Endodermal cell (in vitro differentiated cells): ENCODE results near the gene POU2F3. TPM values are rescaled to one million over a fixed set of nuclear protein-coding genes. Genes with fewer than 3 reads are reported as not detected.

Experiments used
- DNase-seq: peaks from one replicate; pipeline ENCODE4 v3.0.0-alpha.2; 2017
- H3K27ac ChIP-seq: 2 replicates; pipeline ENCODE4 v1.5.1; 2013; ENCODE audit warnings: mild to moderate bottlenecking, low read depth, low read length, moderate library complexity
- H3K27me3 ChIP-seq: 2 replicates; pipeline ENCODE4 v1.6.1; 2013; ENCODE audit warnings: mild to moderate bottlenecking, low read length, moderate library complexity; ENCODE audit not compliant: insufficient read depth, control insufficient read depth, poor library complexity, severe bottlenecking
- H3K36me3 ChIP-seq: 2 replicates; pipeline ENCODE4 v1.7.0; 2013; ENCODE audit warnings: mild to moderate bottlenecking, low read length, moderate library complexity; ENCODE audit not compliant: control insufficient read depth, insufficient read depth
- H3K4me1 ChIP-seq: one replicate; pipeline ENCODE4 v1.7.0; 2013; ENCODE audit warnings: low read length; ENCODE audit not compliant: control insufficient read depth, insufficient read depth
- H3K4me3 ChIP-seq: 2 replicates; pipeline ENCODE4 v1.5.1; 2013; ENCODE audit warnings: mild to moderate bottlenecking, low read length, moderate library complexity
- H3K9ac ChIP-seq: 2 replicates; pipeline ENCODE4 v1.6.1; 2013; ENCODE audit warnings: mild to moderate bottlenecking, low read length, moderate library complexity; ENCODE audit not compliant: poor library complexity, severe bottlenecking; ENCODE audit errors: extremely low read depth
- H3K9me3 ChIP-seq: 2 replicates; pipeline ENCODE4 v1.6.1; 2013; ENCODE audit warnings: mild to moderate bottlenecking, low read length, moderate library complexity; ENCODE audit not compliant: control insufficient read depth
- H3K27ac Mint-ChIP-seq: 2 replicates; pipeline ENCODE4 v1.8.0; 2020; ENCODE audit warnings: mixed read lengths
- H3K27me3 Mint-ChIP-seq: 2 replicates; pipeline ENCODE4 v1.8.0; 2021; ENCODE audit warnings: mild to moderate bottlenecking, mixed read lengths; ENCODE audit not compliant: insufficient read depth
- H3K36me3 Mint-ChIP-seq: 2 replicates; pipeline ENCODE4 v1.8.0; 2020; ENCODE audit warnings: low read depth, mixed read lengths
- H3K4me1 Mint-ChIP-seq: 2 replicates; pipeline ENCODE4 v1.8.0; 2020; ENCODE audit warnings: mixed read lengths
- H3K4me3 Mint-ChIP-seq: 2 replicates; pipeline ENCODE4 v1.8.0; 2020; ENCODE audit warnings: mild to moderate bottlenecking, moderate library complexity, mixed read lengths
- H3K9me3 Mint-ChIP-seq: 2 replicates; pipeline ENCODE4 v1.8.0; 2020; ENCODE audit warnings: mild to moderate bottlenecking, mixed read lengths
- WGBS, 2 experiments: methylation state at CpG; one replicate each; pipeline versions ENCODE4 v1.1.5 to v1.1.7; 2013; ENCODE audit warnings: missing lambda C conversion rate in 2 of 2, mixed read lengths in 1 of 2; ENCODE audit not compliant: insufficient coverage in 1 of 2, insufficient read length in 1 of 2; 5-methylcytosine and 5-hydroxymethylcytosine counted together
- total RNA-seq, 2 donors: library from RNA; stranded (reverse); fragmentation: NEBNext Ultra II Directional in 1 of 2; extraction: Animal tissue kit (Norgen Biotek cat#: 25700) in 1 of 2; gene quantifications; 2 replicates in 1 of 2; 3 replicates in 1 of 2; pipeline ENCODE4 v1.2.1, GENCODE V29; 2021
- TF ChIP-seq, protein P1 (sequence below): fragments of 200-600 bp; sonication (generic); conservative IDR thresholded peaks from 2 replicates; pipeline ENCODE4 v1.5.0; 2021; ENCODE audit warnings: antibody characterized with exemption, mild to moderate bottlenecking

POU2F3 gene
- total RNA-seq, 2 donors from 2014 or later, result 0.46 TPM; not detected in 1

DNA sequence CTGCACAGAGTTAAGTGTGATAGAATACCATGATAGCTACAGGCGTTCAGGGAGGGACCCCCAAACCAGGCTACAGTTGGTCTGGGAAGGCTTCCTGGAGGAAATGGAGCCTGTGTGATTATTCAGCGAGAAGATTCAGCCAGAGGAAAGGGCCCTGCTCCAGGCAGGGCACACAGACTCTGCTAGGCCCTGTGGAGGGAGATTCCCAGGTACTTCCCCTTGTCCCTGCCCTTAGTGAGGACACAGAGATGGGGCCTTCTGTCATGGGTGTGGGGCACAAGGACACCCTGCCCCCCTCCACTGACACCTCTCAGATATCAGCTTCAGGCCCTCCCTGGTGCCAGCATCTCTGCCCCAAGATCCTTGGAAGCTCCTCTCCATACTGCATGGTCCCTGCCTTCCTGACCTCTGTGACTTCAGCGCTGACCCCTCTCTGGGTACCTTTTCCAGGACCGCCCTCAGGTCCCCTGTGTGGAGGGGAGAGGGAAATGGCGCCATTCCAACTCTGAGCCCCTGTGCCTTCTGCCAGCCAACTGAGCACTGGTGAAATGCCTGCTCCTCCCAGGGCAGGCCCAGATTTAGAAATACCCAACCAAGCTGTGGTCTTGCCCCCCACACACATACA lies 12.6 kb upstream of the POU2F3 start:
- peaks cover 19% of the 10 kb centered on the region for H3K27me3 ChIP-seq

DNA sequence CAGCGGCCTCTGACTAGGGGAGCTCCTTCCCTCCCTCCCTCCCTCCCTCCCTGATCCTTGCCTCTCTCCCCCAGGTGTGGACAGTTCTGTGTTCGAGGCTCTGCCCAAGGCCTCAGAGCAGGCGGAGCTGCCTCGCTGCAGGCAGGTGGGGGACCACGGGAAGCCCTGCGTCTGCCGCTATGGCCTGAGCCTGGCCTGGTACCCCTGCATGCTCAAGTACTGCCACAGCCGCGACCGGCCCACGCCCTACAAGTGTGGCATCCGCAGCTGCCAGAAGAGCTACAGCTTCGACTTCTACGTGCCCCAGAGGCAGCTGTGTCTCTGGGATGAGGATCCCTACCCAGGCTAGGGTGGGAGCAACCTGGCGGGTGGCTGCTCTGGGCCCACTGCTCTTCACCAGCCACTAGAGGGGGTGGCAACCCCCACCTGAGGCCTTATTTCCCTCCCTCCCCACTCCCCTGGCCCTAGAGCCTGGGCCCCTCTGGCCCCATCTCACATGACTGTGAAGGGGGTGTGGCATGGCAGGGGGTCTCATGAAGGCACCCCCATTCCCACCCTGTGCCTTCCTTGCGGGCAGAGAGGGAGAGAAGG lies 11.1 kb upstream of the POU2F3 start:
- no peaks in the 10 kb centered on the region for H3K36me3 Mint-ChIP-seq
- H3K9ac ChIP-seq, result no peak overlapping the region
- no peaks in the 10 kb centered on the region for H3K9me3 ChIP-seq
- H3K4me3 Mint-ChIP-seq, result no peak overlapping the region
- no peak overlapping the region for H3K27ac ChIP-seq
- H3K4me3 ChIP-seq, result no peak overlapping the region
- no peak overlapping the region for H3K27ac Mint-ChIP-seq
- H3K4me1 Mint-ChIP-seq, result peaks cover 3% of the 10 kb centered on the region
- H3K27me3 Mint-ChIP-seq, result peaks cover 33% of the 10 kb centered on the region
- no peaks in the 10 kb centered on the region for H3K4me1 ChIP-seq
- peaks cover 11% of the 10 kb centered on the region for H3K27me3 ChIP-seq
- DNase-seq, result peak; percentile 72
- TF ChIP-seq, protein P1, sequence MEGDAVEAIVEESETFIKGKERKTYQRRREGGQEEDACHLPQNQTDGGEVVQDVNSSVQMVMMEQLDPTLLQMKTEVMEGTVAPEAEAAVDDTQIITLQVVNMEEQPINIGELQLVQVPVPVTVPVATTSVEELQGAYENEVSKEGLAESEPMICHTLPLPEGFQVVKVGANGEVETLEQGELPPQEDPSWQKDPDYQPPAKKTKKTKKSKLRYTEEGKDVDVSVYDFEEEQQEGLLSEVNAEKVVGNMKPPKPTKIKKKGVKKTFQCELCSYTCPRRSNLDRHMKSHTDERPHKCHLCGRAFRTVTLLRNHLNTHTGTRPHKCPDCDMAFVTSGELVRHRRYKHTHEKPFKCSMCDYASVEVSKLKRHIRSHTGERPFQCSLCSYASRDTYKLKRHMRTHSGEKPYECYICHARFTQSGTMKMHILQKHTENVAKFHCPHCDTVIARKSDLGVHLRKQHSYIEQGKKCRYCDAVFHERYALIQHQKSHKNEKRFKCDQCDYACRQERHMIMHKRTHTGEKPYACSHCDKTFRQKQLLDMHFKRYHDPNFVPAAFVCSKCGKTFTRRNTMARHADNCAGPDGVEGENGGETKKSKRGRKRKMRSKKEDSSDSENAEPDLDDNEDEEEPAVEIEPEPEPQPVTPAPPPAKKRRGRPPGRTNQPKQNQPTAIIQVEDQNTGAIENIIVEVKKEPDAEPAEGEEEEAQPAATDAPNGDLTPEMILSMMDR, result peak; percentile 71
- WGBS, 2 experiments, result 84% methylated on average over 10 to 15 of the region's 16 CpGs
- no peaks in the 10 kb centered on the region for H3K9me3 Mint-ChIP-seq
- H3K36me3 ChIP-seq, result no peaks in the 10 kb centered on the region

More for the DNA sequence above, 12.6 kb upstream of the POU2F3 start:
- H3K27ac Mint-ChIP-seq, result no peak overlapping the region
- Histone ChIP-seq H3K36me3 (no peaks in the 10 kb centered on the region), H3K9me3 (no peaks in the 10 kb centered on the region), H3K9ac (no peak overlapping the region), H3K4me3 (no peak overlapping the region), H3K4me1 (no peaks in the 10 kb centered on the region), H3K27ac (no peak overlapping the region)
- H3K36me3 Mint-ChIP-seq, result no peaks in the 10 kb centered on the region
- no peak for DNase-seq
- WGBS, 2 experiments, result 83 to 90% methylated on average over 1 to 5 of the region's 5 CpGs
- no peak overlapping the region for H3K4me3 Mint-ChIP-seq
- H3K4me1 Mint-ChIP-seq, result peaks cover 3% of the 10 kb centered on the region
- TF ChIP-seq, protein P1, result no peak
- peaks cover 34% of the 10 kb centered on the region for H3K27me3 Mint-ChIP-seq
- H3K9me3 Mint-ChIP-seq, result no peaks in the 10 kb centered on the region

- TF ChIP-seq, protein P1, result peak; percentile 88
- Mint-ChIP-seq H3K27me3 (peaks cover 33% of the 10 kb centered on the region), H3K36me3 (no peaks in the 10 kb centered on the region), H3K27ac (no peak overlapping the region), H3K4me3 (no peak overlapping the region), H3K9me3 (no peaks in the 10 kb centered on the region), H3K4me1 (peaks cover 3% of the 10 kb centered on the region)
- Histone ChIP-seq H3K27ac (no peak overlapping the region), H3K9ac (no peak overlapping the region), H3K4me3 (no peak overlapping the region), H3K9me3 (no peaks in the 10 kb centered on the region), H3K27me3 (peaks cover 5% of the 10 kb centered on the region), H3K4me1 (no peaks in the 10 kb centered on the region), H3K36me3 (no peaks in the 10 kb centered on the region)
- DNase-seq, result peak; percentile 80
- 65 to 76% methylated on average over 8 to 16 of the region's 17 CpGs for WGBS, 2 experiments
These were observed 10.2 kb upstream of the POU2F3 start for GRCh38 chr11:120229451-120230424.
